Stimulated activated naive CD4-positive, alpha-beta T cell (primary cell): ENCODE data around the gene HIRA.
A peak's percentile ranks its signal among the peaks of the same experiment; 100 is the strongest.
"Not testable (repeated sequence)": the region's sequence is repeated elsewhere in the genome, so short reads cannot be mapped to it uniquely, and the experiment has no call there.

Source experiments
- DNase-seq, 6 experiments: peaks; one replicate each; lab custom pipeline; 2025; lab: John Stamatoyannopoulos, UW

Gene HIRA

DNA sequence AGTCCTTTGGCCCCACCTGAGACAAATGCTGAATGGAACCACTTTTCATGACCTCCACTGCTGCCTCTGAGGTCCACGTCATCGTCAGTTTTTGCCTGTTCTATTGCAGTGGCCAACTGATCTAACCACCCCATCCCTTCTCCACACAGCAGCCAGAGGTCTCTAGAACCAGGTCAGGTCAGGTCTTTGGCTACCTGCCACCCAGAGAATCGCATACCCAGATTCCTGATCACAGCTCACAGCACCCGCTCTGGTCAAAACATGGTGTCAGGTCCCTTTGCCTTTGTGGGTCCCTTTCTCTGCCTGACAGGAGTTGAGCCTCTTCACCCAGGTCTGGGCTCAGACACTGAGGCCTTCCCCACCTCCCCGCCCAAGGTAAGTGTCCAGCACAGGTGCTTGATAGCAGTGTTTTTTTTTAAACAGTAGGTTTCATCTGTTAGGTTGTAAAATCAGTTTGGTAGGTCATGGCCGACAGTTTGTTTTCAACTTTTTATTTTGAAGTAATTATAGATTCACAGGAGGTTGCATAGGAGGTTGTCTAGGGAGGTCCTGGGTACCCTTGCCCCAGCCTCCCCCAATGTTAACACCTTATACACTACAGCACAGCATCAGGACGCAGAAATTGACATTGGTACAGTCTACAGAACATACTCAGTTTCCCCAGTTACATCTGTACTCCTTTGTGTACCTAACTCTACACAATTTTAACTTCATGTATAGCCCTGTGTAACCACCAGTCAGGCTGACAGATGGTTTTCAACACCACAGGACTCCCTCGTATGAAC is 9.1 kb upstream of the HIRA start:
- DNase-seq, result no peak

DNA sequence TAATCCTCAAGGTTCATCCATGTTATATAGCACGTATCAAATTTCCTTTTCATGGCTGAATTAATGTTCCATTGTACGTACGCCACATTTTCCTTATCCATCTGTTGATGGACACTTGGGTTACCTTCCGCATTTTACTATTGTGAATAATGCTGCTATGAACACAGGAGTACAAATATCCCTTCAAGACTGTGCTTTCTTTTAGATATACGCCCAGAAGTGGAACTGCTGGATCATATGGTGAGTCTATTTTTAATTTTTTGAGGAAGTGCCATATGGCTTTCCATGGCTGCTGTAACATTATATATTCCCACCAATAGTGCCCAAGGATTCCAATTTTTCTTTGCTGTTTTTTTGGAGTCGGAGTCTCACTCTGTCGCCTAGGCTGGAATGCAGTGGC is 6.8 kb upstream of the HIRA start:
- no peak for DNase-seq

DNA sequence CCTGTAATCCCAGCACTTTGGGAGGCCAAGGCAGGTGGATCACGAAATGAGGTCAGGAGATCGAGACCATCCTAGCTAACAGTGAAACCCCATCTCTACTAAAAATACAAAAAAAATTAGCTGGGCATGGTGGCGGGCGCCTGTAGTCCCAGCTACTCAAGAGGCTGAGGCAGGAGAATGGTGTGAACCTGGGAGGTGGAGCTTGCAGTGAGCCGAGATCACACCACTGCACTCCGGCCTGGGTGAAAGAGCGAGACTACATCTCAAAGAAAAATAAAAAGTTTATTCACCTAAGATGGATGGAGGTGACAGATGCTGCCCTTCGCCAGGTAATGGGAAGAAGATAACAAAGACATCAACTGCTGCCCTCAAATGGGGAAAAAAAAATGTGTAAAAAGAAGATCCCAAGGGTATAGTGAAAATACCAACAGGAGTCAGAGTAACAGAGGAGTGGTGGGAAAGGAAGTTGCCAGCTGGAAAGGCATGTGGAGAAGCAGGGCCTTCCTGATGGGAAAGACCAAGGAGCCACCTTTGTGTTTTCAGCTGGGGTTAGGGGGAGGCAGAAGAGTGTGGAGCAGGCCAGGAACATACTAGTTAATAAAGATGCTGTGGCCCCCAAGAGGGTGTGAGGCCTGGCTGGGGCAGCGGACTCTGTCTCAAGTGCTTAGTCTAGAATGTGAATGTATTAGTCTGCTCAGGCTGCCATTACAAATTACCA is 5.1 kb upstream of the HIRA start:
- not testable (repeated sequence) for DNase-seq

DNA sequence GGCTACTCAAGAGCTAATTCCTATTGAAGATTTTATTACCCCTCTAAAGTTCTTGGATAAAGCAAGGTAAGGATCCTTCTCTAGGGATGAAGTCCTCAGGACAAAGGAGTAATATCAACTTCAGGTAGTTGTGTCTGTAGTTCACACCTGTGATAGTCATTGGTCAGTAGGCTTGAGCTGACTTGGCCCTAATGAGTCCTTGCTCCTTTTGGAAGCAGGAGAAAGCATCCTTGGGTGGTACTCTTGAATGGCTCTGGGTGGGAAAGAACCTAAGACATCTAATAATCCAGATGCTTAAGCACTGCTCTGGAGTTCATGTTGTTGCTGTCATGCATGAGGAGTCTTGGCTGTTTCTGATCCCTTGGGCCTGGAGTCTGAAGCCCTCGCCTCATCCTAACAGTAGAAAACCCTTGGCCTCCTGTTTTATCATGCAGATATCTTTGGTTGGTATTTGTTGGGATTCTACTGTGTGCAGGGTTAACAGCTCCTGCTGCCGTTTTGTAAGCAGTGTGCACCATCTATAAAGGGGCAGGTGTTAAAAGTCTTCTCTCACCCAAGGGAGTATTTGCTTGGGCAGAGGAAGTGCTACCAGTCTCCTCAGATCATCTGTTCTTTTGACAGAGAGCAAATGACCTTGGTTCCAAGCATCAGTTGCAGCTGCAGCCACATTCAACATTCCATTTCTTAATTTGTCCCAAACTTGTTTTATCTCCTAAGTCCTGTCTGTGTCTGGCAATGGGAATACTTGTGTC is 3.5 kb upstream of the HIRA start:
- no peak for DNase-seq

DNA sequence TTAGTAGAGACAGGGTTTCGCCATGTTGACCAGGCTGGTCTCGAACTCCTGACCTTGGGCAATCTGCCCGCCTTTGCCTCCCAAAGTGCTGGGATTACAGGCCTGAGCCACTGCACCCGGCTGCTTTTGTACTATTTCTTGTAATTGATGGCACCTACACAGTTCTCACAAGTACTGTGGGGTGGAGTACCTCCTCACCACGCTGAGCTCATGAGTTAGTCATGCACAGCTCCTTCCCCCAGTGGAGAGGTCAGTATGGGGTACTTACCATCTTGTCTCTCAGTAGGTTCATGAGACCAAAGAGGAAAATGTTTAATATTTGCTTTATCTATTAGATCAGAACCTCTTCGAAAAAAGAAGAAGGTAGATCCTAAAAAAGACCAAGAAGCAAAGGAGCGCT is 2.9 kb upstream of the HIRA start:
- DNase-seq, result no peak

DNA sequence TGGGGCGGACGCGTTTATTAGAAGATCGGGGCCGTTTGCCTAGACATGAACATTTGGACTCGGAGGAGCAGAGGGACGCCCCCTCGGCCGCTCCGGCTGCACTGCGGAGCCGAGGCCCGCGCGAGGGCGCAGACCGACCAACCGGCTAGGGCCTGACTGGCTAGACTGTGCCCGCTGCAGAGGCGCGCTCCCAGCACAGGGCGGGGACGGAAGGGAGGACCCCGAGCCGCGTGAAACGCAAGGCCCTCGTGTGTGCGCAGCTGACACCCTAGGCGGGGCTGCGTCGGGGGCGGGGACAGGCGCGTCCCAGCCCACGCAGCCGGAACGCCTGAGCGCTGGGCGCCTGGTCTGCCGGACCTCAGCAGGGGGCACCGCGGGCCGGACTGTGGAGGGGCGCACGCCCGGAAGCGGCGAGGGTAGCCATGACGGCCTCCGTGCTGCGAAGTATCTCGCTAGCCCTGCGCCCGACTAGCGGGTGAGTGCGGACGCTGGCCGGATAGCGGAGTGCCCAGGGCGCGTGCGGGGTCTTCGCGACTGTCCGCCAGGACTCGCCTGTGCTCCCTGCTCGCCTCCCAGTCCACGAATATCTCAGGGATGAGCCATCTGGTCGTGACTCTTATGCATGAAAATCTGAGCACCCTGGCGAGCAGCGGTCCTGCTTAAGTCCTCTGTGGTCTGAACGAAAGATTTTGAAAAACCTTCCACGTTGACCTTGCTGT is 759 bp upstream of the HIRA start, which contains the start of gene MRPL40:
Gene MRPL40, plus strand, starts transcription at position 413 of the 719 bp plus-strand sequence. Its CDS starts 10 bp downstream, at position 423.
- DNase-seq, result peak; percentile 72 to 89 (median 79)

DNA sequence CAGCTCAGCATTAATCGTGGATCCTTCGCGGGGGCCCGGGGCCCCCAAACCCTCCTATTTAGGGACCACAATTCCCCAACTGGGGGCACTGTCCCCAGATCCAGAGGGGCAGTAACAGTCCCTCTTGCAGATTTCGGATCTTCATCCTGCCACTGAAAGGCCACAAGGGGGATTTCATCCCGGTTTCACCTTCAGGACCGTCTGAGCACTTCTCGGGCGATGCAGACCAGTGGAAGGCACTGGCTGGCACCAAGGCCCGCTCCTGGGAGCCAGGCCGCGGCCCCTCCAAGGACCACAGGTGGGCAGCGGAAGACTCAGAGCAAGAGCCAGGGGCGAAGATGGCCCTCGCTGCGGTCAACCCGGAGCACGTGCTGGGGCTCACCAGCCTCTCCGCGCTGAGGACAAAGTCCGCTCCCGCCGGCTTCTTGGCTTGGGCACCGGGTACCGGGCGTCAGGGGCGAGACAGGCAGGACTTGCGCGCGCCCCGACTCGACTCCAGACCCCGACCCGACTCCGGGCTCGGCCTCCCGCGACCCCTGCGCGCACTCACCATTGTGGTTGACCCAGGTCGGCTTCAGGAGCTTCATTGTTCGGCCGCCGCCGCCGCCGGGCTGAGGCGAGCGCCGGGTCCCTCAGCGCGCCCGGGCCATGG is 517 bp downstream of the HIRA start:
- peak in 2 of 6 experiments; percentile 37 to 40 for DNase-seq

DNA sequence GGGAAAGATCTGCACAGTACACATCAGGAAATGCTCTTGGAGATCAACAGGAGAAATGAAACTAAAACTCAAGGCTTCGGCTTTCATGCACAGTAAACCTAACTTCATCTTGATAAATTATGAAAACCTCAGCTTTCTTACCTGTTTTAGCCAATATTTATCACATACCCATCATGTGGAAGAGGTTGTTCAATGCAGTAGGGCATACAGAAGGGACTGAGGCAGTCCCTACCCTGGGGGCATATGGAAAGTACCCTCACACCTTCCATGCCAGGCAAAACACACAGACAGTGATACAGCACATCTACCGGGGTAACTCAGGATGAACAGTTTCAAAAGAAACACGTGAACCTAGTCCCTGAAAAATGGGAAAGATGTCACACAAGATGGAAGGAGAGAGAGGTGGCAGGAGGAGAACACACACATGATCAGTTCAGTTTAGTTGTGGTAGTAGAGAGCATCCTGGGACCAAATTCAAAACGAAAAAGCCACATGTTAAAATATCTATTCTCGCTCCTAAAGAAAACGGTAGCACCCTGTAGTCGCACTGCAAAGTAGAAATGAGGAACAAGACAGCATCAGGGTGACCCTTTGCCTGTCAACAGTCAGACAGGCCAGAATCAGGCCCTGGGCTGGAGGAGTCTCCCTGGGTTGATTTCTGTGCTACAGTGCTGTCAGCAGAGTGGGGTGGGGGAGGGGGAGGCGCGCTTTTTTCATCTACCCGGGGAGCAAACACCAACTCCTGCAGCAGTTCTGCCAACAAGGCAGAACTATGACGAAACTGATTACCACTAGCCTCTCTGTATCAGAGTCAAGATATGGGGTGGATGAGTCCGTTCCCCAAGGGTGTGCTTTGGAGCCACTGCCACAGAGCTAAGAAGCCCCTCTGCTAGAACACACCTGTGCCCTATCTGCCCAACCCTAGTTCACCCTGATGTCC is 1.3 kb downstream of the HIRA start:
- DNase-seq, result peak; percentile 21 to 54 (median 35)

DNA sequence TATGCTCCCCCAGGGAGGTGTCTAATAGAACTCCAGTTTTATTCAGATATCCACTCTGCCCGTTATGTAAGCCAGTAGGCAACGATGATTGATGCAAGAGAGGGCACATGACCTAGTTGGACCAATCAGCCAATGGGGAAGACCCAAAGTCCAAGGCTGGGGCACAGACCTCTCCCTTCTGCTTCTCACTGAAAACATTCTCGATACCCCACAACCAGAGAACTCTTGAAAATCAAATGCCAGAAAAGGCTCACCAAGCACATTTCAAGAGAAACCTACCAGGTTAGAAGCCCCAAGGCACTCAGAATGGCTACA is 7.4 kb downstream of the HIRA start:
- DNase-seq, result no peak

DNA sequence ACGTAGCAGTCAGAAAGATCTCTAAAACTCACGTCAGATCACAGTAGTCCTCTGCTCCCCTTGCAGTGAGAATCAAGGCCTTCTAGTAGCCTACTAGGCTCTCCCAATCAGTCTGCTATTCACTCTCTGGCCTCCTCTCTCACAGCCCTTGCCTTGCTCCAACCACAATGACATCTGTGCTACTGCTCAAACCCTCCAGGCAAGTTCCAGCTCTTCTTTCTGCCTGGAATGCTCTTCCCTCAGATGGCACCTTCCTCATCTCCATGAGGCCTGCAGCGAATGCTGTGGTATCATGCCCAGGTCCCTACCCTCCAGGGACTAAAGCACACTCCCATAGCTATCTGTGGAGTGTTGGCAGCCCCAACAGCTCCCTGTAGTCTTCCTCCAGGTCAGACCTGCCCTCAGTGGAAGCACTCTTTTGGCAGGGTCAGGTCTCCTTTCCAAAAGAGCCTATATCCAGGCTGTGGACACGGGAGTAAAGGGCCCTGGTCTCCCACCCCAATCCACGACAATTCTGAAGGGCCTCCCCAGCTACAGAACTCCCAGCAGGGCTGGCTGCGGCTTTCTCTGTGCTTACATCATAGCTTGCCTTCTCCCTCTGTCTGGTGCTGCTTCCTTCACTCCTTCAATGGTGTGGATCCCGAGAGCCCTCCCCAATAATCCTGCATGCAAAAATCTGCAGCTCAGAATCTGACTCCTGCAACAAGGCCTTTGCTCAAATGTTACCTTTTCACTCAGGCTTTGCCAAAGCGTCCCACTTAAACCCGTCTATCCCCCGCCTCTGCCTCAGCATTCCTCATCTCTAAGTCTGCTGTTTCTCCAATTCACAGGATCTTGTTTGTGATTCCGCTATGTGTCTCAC is 8.9 kb downstream of the HIRA start:
- no peak for DNase-seq

DNA sequence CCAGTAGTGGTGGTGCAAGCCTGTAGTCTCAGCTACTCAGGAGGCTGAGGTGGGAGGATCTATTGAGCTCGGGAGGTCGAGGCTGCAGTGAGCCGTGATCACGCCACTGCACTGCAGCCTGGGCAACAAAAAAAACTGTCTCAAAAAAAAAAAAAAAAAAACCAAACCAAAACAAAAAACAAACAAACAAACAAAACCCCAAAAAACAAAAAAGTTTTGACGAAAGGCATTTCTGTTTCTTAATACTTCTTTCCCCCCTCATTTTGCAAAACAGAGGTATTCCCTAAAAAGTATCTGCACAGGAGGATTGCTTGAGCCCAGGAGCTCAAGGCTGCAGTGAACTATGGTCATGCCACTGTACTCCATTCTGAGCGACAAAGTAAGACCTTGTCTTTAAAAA is 11.2 kb downstream of the HIRA start:
- DNase-seq, result no peak

DNA sequence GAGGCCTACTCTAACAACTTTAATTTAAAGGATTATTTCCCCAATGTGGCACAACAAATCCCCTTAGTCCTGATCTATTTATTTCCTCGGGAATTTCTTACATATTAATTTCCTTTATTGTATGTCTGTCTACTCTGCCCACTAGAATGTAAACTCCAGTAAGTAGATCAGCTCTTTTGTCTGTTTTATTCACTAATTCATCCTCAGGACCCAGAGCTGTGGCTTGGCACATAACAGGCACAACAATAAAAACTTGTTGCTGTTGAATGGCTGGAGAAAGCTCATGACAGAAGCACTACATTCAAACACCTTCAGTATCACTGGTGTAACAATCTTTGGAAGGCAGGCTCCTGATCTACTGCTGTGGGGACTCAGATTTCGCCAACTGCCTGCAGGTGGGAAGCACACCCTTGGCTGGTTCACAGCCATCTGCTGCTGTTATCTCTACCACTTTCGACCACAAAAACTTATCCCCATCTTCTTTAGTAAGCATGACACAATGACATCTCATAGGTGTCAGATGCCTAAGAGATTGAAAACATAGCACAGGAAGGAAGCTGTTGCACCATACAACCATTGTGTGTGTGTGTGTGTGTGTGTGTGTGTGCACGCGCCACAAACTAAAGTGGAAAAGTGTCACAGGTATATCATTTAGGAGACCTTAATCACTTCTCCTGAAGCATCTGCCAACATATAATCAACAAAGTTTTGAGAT is 11.9 kb downstream of the HIRA start:
- peak in 3 of 6 experiments; percentile 37 to 48 (median 46) for DNase-seq

DNA sequence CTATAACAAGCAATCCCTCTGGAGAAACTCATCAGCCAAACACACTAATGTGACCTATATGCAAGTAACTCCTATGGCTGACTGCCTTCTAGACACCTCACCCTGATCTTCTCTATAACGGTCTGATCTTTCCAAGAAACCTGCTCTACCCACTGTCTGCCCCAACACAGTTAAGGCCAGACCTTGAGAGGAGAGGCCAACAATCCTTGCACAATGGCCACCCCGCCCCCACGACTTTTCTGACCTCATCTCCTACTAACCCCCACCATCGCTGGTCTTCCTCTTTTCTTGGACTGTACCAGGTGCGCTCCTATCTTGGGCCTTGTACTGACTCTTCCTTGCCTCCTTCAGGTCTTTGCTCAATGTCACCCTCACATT is 12.5 kb downstream of the HIRA start:
- no peak for DNase-seq

DNA sequence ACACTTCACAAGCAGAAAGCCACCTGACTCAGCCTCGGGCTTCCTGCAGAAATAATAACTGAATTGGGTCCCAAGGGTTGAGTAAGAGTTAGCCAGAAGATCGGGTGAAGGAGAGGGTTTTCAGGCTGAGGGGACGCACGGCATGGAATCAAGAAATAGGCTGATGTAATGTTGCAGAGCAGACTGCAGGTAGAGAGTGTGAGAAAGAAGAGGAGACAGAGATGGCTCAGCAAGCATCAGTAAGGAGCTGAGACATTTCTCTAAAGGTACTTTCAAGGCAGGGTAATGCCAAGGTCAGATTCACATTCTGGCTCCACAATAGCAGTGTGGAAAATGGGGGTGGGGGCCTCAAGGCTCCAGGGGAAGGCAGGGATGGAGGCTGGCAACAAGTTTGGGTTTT is 18.6 kb downstream of the HIRA start:
- no peak for DNase-seq

DNA sequence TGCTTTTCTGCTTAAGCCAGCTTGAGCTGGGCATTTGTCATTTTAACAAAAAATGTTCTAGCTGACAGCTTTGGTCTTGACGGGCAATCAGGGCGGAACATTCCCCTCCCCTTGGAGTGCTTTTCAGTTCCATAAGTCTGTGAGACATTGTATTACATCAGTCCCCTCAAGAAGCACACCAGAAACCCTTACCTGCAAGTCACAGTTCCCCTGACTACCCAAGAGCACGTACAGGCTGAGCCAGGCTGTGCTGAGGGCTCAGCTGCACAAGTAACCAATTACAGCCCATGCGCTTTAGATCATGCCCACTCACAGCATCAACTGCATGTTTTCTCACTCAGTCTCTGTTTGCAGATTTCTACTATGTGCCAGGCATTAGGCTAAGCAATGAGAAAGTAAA is 19.1 kb downstream of the HIRA start:
- DNase-seq, result no peak

DNA sequence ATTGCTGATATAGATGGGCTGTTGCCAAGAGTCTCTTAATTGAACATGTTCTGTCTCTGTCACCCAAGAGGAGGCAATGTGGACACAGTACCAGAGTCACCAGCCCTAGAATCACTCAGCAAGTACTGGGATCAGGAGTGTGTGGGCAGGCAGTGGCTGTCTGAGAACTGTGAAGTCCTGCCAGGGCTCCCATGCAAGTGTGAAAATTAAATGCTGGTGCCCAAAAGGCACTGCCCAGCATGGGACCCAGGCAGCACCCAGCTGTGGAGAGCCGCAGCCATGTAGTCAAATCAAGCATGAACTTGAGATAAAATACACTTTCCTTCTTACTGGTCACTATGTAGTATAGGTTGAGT is 19.9 kb downstream of the HIRA start:
- DNase-seq, result no peak

DNA sequence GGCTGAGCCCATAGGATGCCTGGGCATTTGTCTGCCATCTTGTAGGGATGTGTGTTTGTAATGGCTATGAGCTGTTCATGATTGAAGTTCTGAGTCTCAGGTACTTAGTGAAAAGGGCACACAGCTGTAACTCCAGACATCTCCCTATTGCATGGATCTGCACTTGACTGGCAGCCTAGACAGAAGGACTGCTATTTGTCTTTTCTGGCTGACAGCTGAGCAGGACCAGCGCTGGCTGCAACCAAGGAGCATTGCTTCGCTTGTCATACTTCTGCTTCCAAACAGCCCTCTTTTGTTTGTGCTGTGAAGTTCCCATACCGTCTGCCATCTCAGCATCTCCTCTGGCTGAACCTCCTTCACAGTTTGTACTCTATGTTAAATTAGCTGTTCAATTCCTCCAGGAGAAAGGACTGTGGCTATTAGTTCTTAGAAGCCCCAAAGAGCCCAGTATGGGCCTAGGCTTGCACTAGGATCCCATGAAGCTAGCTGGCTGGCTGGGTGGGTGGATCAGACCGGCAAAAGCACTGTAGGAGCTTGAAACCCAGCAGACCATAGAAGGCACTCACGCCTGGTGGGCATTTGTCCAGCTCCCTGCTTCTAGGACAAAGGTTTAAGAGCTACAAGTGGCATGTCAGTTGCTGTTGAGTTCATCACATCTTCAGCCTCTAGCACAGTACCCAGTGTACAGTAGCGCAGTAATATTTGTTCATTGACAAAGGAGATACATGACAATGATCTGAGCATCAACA is 20.4 kb downstream of the HIRA start:
- DNase-seq, result no peak
